Stimulated activated naive CD4-positive, alpha-beta T cell treated with Interleukin-2 at 50 U/mL for 16 hours (primary cell): ENCODE measurements around the gene SYT13.

Source experiments
- DNase-seq: peaks from one replicate; lab custom pipeline; 2025; lab: John Stamatoyannopoulos, UW

The SYT13 gene

DNA sequence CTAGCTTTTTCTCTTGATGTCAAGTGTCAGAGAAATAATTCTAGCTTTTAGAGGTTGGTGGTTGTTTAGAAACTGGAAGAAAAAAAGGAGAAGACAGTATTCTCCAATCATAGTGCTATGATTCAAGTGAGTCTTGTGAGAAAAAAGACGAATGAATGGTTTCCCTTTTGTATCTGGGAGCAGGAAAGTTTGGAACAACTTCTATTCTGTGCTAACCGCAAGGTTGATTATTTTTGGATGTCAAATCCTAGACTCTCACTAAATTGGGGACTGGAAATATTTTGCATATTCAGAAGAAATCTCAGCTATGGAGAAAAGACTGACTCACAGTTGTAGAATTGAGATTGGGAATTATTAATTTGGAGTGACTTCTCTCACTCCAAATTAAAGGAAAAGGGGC, 69.2 kb downstream of the SYT13 start:
- no peak for DNase-seq

DNA sequence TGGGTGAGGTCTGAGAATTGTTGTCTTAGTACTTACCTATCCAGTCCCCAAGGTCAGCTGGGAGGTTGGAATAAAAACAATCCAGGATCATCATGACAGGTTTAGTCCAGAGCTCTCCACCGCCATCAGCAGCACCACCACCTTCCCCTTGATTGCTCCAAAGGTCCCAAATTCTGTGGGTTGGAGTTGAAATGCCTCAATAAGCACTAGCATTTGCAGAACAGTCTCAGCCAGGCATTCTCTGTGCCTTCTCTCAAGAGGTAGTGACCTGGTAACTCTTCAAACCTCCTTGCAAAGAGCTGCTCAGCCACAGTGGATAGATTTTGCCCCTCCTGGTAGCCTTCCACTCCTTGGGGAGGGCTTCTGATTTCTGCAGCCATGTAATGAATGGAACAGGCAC, 70.1 kb downstream of the SYT13 start:
- DNase-seq = no peak

DNA sequence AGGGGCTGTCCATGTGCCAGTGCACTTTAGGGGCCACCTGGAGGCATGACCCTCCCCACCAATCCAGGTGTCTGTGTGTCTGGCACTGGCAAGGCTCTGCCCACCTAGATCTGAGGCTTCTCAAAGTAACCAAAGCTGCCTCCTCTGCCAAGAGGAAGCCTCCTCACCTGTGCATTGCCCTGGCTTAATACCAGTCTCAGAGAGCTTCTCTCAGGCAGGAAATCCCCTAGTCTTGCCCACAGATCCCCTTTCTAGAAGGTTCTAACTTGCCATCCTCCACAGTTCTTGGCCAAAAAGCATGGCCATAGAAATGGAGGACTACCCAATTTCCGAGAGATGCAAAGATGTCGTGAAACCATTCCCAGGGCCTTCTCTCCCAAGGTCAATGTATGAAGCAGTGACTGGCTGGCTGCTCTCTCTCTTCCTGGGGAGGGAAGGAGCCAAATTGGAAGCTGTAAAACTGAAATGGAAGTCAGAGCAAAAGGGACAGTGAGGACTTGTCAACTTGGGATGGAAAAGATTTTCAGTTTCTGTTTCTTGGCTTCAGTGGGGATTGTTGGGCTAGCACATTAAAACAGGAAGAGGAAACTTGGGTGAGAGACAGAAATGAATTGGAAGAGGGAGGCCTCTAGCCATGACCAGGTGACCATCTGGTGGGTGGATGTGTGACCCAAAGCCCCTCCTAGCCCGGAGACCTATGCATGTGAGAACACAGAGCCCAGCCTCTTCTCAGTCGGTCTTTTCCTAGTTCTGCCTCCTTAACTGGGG, 70.9 kb downstream of the SYT13 start:
- DNase-seq = no peak

DNA sequence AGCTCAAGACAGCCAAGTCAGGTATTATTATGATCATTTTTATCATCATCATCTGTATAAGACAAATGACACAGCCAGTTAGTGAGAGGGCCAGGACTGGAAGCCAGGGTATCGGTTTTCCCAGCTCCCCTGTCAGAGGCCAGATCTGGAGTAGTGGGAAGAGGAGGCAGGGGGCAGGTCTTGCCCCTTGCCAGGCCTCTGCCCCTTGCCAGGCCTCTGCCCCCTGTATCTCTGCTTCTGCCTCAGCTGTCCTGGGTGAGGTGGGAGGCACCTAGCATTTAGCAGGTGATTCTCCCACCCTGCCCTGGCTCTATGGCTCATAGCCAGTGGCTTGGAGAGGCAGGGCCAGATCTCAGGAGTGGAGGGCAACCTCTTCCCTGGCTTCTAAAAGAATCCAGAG, 72.4 kb downstream of the SYT13 start:
- DNase-seq = no peak

DNA sequence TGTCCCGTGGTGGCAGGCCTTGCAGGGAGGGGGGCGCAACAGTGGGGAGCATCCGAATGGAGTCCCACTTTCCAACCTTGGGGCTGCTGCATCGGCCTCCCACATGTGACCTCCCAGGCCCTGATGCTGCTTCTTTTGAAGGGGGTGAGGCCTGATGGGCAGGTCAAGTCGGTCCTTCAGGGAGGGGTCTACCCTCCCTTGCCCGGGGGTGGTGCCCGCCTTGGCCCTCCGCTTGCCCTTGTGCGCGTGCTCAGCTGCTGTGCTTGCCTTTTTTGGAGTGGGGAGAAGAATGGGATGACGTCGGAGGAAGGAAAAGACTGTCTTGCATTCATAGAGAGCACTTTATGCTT, 72.8 kb downstream of the SYT13 start:
- no peak for DNase-seq

DNA sequence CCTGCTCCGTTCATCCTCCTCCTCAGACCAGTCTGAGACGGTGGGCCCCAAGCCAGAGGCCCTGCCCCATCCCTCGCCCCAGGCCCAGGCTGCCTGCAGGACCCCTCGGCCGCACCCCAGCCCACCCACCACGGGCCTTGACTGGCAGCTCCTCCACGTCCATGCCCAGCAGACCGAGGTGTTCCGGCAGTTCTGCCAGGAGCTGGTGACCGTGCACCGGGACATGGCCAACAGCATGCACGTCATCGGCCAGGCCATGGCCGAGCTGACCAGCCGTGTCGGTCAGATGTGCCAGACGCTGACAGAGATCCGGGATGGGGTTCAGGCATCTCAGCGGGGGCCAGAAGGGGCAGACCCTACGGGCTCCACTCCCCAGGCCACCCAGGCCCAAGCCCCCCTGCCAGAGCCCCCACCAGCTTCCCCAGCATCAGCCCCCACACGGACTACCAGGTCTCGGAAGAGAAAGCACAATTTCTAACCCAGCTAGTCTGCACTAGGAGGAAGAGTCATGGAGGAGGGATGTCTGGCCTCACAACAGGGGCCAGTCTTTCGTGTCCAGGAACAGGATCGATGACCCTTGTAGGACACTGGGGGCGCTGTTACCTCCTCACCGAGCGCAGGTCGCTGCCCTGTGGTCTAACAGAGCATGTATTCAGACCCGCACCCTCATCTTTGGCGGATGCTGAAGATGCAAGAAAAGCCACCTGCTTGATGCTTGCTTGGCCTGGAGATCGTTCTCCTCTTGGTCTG, 73.4 kb downstream of the SYT13 start:
- DNase-seq = no peak

DNA sequence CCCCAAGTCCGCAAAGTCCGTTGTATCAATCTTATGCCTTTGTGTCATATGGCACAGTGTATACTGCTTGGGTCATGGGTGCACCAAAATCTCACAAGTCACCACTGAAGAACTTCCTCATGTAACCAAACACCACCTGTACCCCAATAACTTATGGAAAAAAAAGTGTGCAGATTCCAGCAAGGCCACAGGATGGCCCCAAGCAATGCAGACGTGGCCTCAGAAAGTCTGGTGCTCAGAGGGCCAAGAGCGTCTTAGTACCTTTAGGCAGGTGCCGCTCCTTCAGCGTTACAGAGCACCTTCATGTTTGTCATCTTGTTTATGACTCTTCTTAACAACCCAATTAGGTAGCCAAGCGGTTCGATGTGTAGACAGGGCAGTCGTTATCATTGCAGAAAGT, 74.4 kb downstream of the SYT13 start:
- no peak for DNase-seq

DNA sequence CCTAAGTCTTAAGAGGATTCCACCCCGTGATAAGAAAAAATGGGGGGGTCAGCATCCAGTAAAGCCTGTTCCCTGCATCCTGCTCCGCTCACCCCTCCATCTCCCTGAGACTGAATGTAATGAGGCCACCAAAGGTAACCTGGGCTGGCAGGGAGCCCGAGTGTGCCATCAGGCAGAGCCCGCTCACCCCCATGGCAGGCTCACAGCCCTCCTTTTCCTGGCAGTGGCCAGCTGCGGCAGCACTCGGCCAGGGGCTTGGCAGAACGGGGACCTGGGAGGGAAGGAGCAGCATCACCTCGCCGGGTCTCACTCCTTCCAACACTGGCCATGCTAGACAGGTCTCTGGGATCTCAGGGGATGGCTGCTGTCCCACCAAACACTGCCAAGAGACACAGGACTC, 75.3 kb downstream of the SYT13 start:
- DNase-seq = no peak

DNA sequence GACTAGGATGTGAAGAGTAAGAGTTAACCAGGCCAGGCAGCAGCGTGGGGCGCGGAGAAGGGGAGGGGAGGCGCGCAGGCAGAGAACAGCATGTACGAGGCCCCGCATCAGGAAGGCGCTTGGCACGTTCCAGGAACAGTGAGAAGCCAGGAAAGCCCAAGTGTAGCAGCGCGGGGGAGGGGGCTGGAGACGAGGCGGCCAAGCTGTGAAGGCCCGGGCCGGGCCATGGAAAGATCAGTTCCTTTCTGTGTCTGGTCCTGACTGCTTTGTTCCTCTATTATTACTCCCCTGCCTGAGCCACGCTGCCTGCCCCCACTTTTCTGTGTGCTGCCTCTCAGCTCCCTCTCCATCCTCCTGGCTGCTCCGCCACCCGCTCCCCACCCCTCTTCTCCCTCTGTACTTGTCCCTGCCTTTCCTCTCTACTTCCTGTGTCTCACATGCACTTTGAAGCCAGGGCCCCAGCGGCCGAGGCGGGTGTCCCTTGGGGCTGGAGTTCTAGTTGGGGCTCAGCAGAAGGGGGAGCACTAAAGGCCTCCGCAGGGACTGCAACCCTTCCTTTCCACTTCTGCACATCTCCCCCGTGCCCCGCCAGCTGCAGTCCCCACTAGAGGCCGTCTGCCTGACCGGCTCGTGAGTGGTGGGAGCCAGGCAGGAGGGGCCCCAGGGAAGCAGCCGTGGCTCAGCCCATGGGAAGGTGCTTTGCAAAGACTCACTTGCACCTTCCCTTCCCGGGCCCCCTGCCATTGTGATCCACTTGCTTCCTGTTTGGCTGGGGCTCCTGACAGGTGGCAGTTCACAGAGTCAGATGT, 76.0 kb downstream of the SYT13 start:
- DNase-seq = no peak

DNA sequence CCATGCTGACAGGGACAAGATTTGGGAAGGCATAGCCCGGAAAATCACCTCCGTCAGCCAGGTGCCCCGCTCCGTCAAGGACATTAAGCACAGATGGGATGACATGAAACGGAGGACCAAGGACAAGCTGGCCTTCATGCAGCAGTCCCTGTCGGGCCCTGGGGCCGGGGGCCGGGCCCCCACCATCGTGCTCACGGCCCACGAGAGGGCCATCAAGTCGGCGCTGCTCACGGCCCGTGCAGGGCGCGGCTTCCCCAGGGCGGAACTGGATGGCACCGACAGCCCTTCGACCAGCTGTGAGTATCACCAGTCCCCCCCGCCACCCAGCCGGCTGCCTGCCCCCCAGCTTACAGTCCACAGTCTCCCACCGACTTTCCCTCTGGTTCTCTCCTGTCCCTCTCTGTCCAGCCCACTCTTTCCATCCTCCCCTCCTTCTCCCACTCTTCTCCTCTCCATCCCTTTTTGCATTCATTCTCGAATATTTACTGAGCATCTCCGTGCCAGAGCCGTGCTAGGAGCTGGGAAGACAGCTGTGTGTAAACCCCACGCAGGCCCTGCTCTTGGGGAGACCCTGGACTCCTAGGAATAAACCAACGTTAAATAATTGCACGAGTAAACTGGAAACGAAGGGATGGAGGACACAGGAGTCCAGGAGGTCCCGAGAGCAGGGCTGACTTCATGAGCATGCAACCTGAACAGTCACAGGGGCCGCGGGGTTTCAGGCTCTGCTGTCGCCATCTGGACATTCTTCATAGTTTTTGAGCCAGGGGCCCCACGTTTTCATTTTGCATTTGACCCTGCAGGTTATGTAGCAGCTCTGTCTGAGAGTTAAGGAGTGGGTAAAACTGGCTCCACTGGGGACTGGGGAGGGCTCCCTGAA, 76.9 kb downstream of the SYT13 start:
- no peak for DNase-seq

DNA sequence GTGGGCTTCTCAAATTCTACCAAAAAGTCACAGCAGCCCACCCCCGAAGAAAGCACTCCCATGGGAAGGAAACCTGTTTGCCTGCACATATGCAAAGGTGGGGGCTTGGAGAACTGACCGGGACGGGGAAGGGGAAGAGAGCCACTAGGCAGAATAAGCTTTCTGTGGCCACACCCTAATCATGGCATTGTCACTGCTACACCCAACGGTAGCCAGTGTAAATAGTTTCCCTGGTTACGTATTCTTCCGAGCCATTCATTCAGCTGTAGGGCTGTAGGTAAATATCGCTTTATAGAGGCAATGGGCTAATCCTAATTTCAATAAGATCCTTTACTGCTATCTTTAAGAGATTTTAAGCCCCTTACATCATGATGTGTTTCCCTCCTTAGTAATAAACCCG, 78.0 kb downstream of the SYT13 start:
- no peak for DNase-seq

DNA sequence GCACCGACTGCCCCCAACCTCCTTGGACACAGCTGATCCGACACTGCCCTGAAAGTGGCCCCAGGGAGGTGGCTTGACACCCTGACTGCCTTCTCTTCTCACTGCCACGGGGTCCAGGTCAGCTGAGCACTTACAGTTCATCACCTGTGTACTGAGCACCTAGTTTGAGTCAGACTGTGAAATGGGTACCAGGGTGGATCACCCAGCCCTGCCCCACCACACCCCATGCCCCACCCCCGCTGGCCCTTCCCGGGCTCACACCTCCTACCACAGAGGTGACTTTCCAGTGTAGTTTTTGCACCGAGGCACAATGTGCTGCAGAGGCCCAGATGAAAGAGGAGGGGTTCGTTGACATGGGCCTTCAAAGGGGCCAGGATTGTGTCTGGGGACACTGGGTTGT, 80.2 kb downstream of the SYT13 start:
- no peak for DNase-seq

DNA sequence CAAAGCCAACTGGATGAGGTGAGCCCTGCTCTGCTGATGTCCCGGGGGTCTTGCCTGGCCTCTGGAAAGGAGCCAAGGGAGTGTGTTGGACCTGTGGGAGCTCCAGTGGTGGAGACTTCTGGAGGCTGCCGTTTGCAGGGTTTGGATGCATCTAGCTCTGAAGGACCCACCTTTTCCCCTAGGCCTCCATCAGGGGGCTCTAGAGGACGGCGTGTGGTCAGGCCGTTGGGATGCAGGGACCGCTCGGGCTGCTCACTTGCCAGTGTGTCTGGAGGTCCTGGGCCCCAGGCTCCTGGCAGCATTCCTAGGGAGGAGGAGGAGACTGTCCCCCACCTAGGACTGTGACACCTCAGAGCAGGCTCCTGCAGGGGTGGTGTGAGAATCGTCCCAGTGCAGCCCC, 81.4 kb downstream of the SYT13 start:
- DNase-seq = no peak

DNA sequence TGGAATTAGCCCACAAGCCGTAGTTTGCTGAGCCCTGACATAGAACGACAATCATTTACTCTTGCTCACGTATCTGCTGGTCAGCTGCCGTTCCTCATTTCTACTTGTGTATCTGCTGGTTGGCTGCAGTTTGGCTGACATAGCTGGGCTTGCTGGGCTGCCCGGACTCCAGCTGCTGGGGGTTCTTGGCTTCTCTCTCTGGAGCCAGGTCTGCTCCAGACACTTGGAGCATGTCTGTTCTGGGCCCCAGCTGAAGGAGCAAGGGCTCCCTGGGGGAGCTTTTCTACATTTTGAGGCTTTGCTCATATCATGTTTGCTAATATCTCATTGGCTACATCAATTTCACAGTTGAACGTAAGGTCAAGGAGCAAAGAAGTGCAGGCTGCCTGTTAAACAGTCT, 92.4 kb downstream of the SYT13 start:
- no peak for DNase-seq
